Smooth muscle cell (in vitro differentiated cells): ENCODE results near the gene ZNF227. TPM values are rescaled to one million over a fixed set of nuclear protein-coding genes. Genes with fewer than 3 reads are reported as not detected.

Source experiments
- DNase-seq: peaks from one replicate; lab custom pipeline; 2025; ENCODE audit not compliant: unreplicated experiment; lab: John Stamatoyannopoulos, UW
- H2AFZ ChIP-seq: fragments of 200-600 bp; sonication (generic); 2 replicates; pipeline ENCODE4 v1.6.0; 2016; ENCODE audit warnings: antibody characterized with exemption, low read depth, mild to moderate bottlenecking
- H3F3A ChIP-seq: fragments of 200-600 bp; sonication (generic); 2 replicates; pipeline ENCODE4 v1.6.0; 2017; ENCODE audit warnings: antibody characterized with exemption, low read depth
- H3K27ac ChIP-seq: fragments of 200-600 bp; sonication (generic); 2 replicates; pipeline ENCODE4 v1.5.1; 2016; ENCODE audit warnings: low read depth, mild to moderate bottlenecking
- H3K27me3 ChIP-seq: fragments of 200-600 bp; sonication (generic); 2 replicates; pipeline ENCODE4 v1.6.1; 2016; ENCODE audit warnings: low read depth, mild to moderate bottlenecking
- H3K36me3 ChIP-seq: fragments of 200-600 bp; sonication (generic); 2 replicates; pipeline ENCODE4 v1.5.1; 2016; ENCODE audit warnings: low read depth
- H3K4me1 ChIP-seq: fragments of 200-600 bp; sonication (generic); 2 replicates; pipeline ENCODE4 v1.5.1; 2016; ENCODE audit warnings: low read depth
- H3K4me2 ChIP-seq: fragments of 200-600 bp; sonication (generic); 2 replicates; pipeline ENCODE4 v1.6.0; 2016; ENCODE audit warnings: mild to moderate bottlenecking
- H3K4me3 ChIP-seq: fragments of 200-600 bp; sonication (generic); 2 replicates; pipeline ENCODE4 v1.5.1; 2016; ENCODE audit warnings: mild to moderate bottlenecking
- H3K79me2 ChIP-seq: fragments of 200-600 bp; sonication (generic); 2 replicates; pipeline ENCODE4 v1.6.0; 2016; ENCODE audit warnings: low read depth, mild to moderate bottlenecking
- H3K9ac ChIP-seq: fragments of 200-600 bp; sonication (generic); 2 replicates; pipeline ENCODE4 v1.6.0; 2016; ENCODE audit warnings: low read depth
- H3K9me3 ChIP-seq: fragments of 200-600 bp; sonication (generic); replicated peaks from 2 replicates; pipeline ENCODE4 v1.5.1; 2016; ENCODE audit warnings: low read depth
- H4K20me1 ChIP-seq: fragments of 200-600 bp; sonication (generic); 2 replicates; pipeline ENCODE4 v1.6.0; 2016; ENCODE audit warnings: low read depth
- WGBS: methylation state at CpG from one replicate; pipeline ENCODE4 v1.1.7; 2016; ENCODE audit warnings: low lambda C conversion rate; 5-methylcytosine and 5-hydroxymethylcytosine counted together
- polyA plus RNA-seq: library from polyadenylated mRNA; unstranded; fragments of >200 nt; fragmentation: Nextera tagmentation; extraction: Ambion mirVana; gene quantifications from 2 replicates; pipeline ENCODE4 v1.2.1, GENCODE V29; 2016
- total RNA-seq: library from RNA; depleted of rRNA; stranded (reverse); fragments of >200 nt; gene quantifications from 2 replicates; pipeline ENCODE4 v1.2.3, GENCODE V29; 2014
- TF ChIP-seq, protein P1 (sequence below): fragments of 200-600 bp; sonication (generic); IDR thresholded peaks from 2 replicates; pipeline ENCODE4 v1.5.1; 2017; ENCODE audit warnings: borderline replicate concordance, mild to moderate bottlenecking, antibody characterized with exemption; ENCODE audit not compliant: insufficient read depth, poor library complexity, severe bottlenecking

ZNF227 gene
- total and polyA plus RNA-seq, 2 experiments from 2014 or later, result 5.9 to 14.5 TPM

DNA sequence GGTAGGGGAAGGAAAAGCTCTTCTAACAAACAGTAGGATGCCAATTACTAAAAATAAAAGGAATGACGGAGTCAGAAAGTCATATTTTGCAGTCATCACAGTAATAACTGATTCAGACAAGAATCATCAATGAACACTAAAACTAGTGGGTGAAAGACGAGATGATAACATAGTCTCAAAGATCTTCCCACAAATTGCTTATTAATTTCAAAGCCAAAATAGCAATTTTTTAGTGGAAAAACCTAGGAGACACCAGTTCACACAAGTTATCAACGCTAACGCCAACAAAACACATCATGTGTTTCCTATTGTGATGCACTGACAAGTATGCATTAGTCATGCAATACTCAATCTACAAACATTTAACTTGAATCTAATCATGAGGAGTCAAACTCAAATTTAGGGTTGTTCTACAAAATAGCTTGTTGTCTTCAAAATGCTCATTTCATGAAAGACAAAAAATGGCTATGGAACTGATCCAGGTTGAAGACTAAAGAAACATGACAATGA is 65.9 kb downstream of the ZNF227 start:
- H3K9ac ChIP-seq, result no peak overlapping the region
- H3K36me3 ChIP-seq, result no peaks in the 10 kb centered on the region
- no peak overlapping the region for H2AFZ ChIP-seq
- H3K4me3 ChIP-seq, result no peak overlapping the region
- H3K27ac ChIP-seq, result no peak overlapping the region
- H3K4me2 ChIP-seq, result no peak overlapping the region
- no peaks in the 10 kb centered on the region for H3K4me1 ChIP-seq
- peaks cover 17% of the 10 kb centered on the region for H3K9me3 ChIP-seq
- no peaks in the 10 kb centered on the region for H3F3A ChIP-seq
- no peaks in the 10 kb centered on the region for H3K79me2 ChIP-seq
- H4K20me1 ChIP-seq, result no peaks in the 10 kb centered on the region
- DNase-seq, result no peak
- TF ChIP-seq, protein P1, sequence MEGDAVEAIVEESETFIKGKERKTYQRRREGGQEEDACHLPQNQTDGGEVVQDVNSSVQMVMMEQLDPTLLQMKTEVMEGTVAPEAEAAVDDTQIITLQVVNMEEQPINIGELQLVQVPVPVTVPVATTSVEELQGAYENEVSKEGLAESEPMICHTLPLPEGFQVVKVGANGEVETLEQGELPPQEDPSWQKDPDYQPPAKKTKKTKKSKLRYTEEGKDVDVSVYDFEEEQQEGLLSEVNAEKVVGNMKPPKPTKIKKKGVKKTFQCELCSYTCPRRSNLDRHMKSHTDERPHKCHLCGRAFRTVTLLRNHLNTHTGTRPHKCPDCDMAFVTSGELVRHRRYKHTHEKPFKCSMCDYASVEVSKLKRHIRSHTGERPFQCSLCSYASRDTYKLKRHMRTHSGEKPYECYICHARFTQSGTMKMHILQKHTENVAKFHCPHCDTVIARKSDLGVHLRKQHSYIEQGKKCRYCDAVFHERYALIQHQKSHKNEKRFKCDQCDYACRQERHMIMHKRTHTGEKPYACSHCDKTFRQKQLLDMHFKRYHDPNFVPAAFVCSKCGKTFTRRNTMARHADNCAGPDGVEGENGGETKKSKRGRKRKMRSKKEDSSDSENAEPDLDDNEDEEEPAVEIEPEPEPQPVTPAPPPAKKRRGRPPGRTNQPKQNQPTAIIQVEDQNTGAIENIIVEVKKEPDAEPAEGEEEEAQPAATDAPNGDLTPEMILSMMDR, result no peak
- 93% methylated on average over 4 of the region's 4 CpGs for WGBS
- H3K27me3 ChIP-seq, result no peaks in the 10 kb centered on the region

DNA sequence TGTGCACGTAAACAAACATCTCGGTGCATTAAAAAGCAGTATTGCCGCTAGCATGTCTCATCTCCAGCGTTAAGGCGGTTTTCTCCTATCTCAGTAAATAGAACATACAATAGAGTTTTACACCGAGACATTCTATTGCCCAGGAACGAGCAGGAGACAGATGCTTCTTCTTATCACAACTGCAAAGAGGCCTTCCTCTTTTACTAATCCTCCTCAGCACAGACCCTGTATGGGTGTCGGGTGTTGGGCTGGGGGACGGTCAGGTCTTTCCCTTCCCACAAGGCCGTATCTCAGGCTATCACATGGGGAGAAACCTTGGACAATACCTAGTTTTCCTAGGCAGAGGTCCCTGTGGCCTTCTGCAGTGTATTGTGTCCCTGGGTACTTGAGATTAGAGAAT is 68.6 kb downstream of the ZNF227 start:
- Histone ChIP-seq H3K27me3 (no peaks in the 10 kb centered on the region), H3K27ac (no peak overlapping the region), H3K4me1 (no peaks in the 10 kb centered on the region), H3K4me2 (no peak overlapping the region), H3K79me2 (no peaks in the 10 kb centered on the region), H3K9me3 (no peaks in the 10 kb centered on the region), H3K9ac (no peak overlapping the region), H3K36me3 (no peaks in the 10 kb centered on the region), H2AFZ (no peak overlapping the region), H3K4me3 (no peak overlapping the region), H3F3A (no peaks in the 10 kb centered on the region), H4K20me1 (no peaks in the 10 kb centered on the region)
- DNase-seq, result no peak
- 93% methylated on average over 10 of the region's 10 CpGs for WGBS
- TF ChIP-seq, protein P1, result no peak

DNA sequence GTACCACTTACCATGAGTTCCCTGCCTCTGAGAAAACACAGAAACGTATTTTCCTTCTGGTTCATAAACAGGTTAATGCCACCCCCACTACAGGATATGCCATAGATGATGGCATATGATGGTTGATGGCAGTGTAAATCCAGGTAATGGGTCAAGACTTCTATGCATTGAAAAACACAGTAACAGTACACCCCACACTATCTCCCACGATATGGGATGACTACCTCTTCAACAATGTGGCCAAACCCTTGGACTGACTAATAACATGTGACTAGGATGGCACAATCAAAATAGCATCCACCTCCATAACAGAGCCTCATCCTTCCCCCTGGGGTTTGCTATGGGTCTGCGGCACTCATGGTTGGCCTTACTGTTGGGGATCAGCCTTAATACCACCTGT is 70.5 kb downstream of the ZNF227 start:
- H3K9ac ChIP-seq, result no peak overlapping the region
- H3K9me3 ChIP-seq, result no peaks in the 10 kb centered on the region
- H3K4me1 ChIP-seq, result no peaks in the 10 kb centered on the region
- H3K4me3 ChIP-seq, result no peak overlapping the region
- H2AFZ ChIP-seq, result no peak overlapping the region
- no peak overlapping the region for H3K27ac ChIP-seq
- H3F3A ChIP-seq, result no peaks in the 10 kb centered on the region
- H3K36me3 ChIP-seq, result peaks cover 6% of the 10 kb centered on the region
- DNase-seq, result no peak
- TF ChIP-seq, protein P1, result no peak
- no peaks in the 10 kb centered on the region for H4K20me1 ChIP-seq
- H3K79me2 ChIP-seq, result no peaks in the 10 kb centered on the region
- 79% methylated on average over 3 of the region's 3 CpGs for WGBS
- H3K4me2 ChIP-seq, result no peak overlapping the region
- no peaks in the 10 kb centered on the region for H3K27me3 ChIP-seq

DNA sequence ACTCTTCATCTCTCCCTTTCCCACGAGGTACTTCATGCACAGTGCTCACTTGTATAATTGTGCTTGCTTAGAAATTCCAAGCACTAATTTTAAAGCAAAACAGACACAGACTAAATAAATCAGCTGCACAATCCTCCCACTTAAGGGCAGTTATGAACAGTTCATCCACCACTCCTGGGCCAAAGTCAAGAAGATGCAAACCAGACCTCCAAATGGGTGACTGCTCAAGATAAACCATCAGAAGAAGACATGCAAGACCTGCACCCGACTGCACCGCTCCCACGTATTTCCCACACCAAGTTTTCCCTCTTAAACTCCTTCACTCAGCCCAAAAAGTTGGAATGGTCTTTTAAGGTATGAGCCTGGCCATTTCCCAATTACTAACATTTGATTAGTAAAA is 72.6 kb downstream of the ZNF227 start:
- peaks cover 22% of the 10 kb centered on the region for H3K36me3 ChIP-seq
- H3K27ac ChIP-seq, result no peak overlapping the region
- H3K9me3 ChIP-seq, result no peaks in the 10 kb centered on the region
- no peaks in the 10 kb centered on the region for H3K79me2 ChIP-seq
- H3F3A ChIP-seq, result no peaks in the 10 kb centered on the region
- H3K4me2 ChIP-seq, result peak overlapping the region; percentile 17
- no peak overlapping the region for H3K4me3 ChIP-seq
- DNase-seq, result no peak
- no peaks in the 10 kb centered on the region for H4K20me1 ChIP-seq
- WGBS, result 41% methylated on average over 4 of the region's 4 CpGs
- H3K27me3 ChIP-seq, result no peaks in the 10 kb centered on the region
- H3K9ac ChIP-seq, result no peak overlapping the region
- H3K4me1 ChIP-seq, result no peaks in the 10 kb centered on the region
- TF ChIP-seq, protein P1, result no peak
- H2AFZ ChIP-seq, result no peak overlapping the region
